ENCODE measurements around the gene SH2D3A. TPM values are rescaled to one million over a fixed set of nuclear protein-coding genes. Genes with fewer than 3 reads are reported as not detected.
A peak's percentile ranks its signal among the peaks of the same experiment; 100 is the strongest.

SH2D3A gene
- total RNA-seq, 4 donors from 2014 or later, result 41.4 to 127 (median 55.5) TPM

- Histone ChIP-seq H3K36me3 (no peaks in the 10 kb centered on the region), H3K27ac (peak overlapping the region; percentile 26 to 43 (median 38)), H3K4me3 (no peak overlapping the region), H3K9me3 (no peaks in the 10 kb centered on the region), H3K4me1 (peaks cover 0 to 15% (median 0%) of the 10 kb centered on the region in 4 donors), H3K27me3 (no peaks in the 10 kb centered on the region)
- in situ Hi-C loops (cut with MboI; ENCODE audit: low pct_ligation_motif_present in 1 of 4, low pct_unique_long_range_greater_than_20kb in 1 of 4, low sequenced_read_pairs in 3 of 4) (loop anchor here in 1 of 4 donors (25.0 kb wide), 1 partner anchor 139 kb away; no protein-coding TSS in a partner anchor), intact Hi-C loops (cut with DNase I; ENCODE audit: low total_unique reads) (no loop called here)
- no peak for TF ChIP-seq POLR2A (IDR thresholded peaks at IDR 0.05)
- TF ChIP-seq POLR2AphosphoS5 (IDR thresholded peaks at IDR 0.05), result no peak
- DNase-seq, result no peak
- WGBS, 2 donors (ENCODE audit: low coverage in 1 of 2), result 44% methylated on average over 13 of the region's 13 CpGs; no CpG with 5 or more reads in 1 of the 2 donors
Observed at GRCh38 chr19:6723108-6723618, 44.1 kb downstream of the SH2D3A start.

GRCh38 chr19:6721773-6722172, 45.5 kb downstream of the SH2D3A start:
- DNase-seq, result no peak
- Histone ChIP-seq H3K9me3 (no peaks in the 10 kb centered on the region), H3K4me1 (peaks cover 0 to 15% (median 0%) of the 10 kb centered on the region in 4 donors), H3K36me3 (no peaks in the 10 kb centered on the region), H3K4me3 (no peak overlapping the region), H3K27me3 (no peaks in the 10 kb centered on the region), H3K27ac (peak overlapping the region in 1 of 4 donors; percentile 62)
- in situ Hi-C loops (cut with MboI; ENCODE audit: low pct_ligation_motif_present in 1 of 4, low pct_unique_long_range_greater_than_20kb in 1 of 4, low sequenced_read_pairs in 3 of 4) (loop anchor here in 1 of 4 donors (25.0 kb wide), 1 partner anchor 141 kb away; no protein-coding TSS in a partner anchor), intact Hi-C loops (cut with DNase I; ENCODE audit: low total_unique reads) (no loop called here)
- TF ChIP-seq POLR2A (IDR thresholded peaks at IDR 0.05), result no peak
- TF ChIP-seq POLR2AphosphoS5 (IDR thresholded peaks at IDR 0.05), result no peak
- no peak for TF ChIP-seq CTCF (IDR thresholded peaks at IDR 0.05)
- TF ChIP-seq EP300 (IDR thresholded peaks at IDR 0.05; ENCODE audit: low read depth), result no peak
- WGBS, 2 donors (ENCODE audit: low coverage in 1 of 2), result 41 to 57% methylated on average over 3 to 5 of the region's 5 CpGs

- Histone ChIP-seq H3K9me3 (no peaks in the 10 kb centered on the region), H3K27me3 (no peaks in the 10 kb centered on the region), H3K27ac (peak overlapping the region in 2 of 4 donors; percentile 41 to 62), H3K4me1 (peaks cover 0 to 15% (median 0%) of the 10 kb centered on the region in 4 donors), H3K36me3 (no peaks in the 10 kb centered on the region), H3K4me3 (no peak overlapping the region)
- intact Hi-C loops (cut with DNase I; ENCODE audit: low total_unique reads), result no loop called here
- no peak for DNase-seq
- in situ Hi-C loops (cut with MboI; ENCODE audit: low pct_ligation_motif_present in 1 of 4, low pct_unique_long_range_greater_than_20kb in 1 of 4, low sequenced_read_pairs in 3 of 4), result loop anchor here in 1 of 4 donors (25.0 kb wide), 1 partner anchor 141 kb away; no protein-coding TSS in a partner anchor
- no peak for TF ChIP-seq POLR2AphosphoS5 (IDR thresholded peaks at IDR 0.05)
- no peak for TF ChIP-seq CTCF (IDR thresholded peaks at IDR 0.05)
- TF ChIP-seq EP300 (IDR thresholded peaks at IDR 0.05; ENCODE audit: low read depth), result no peak
- TF ChIP-seq POLR2A (IDR thresholded peaks at IDR 0.05), result no peak
Observed at GRCh38 chr19:6721138-6721474, 46.1 kb downstream of the SH2D3A start.

- Histone ChIP-seq H3K27ac (peak within 1 kb of the TSS in 2 of 4 donors; percentile 41 to 62), H3K36me3 (no peaks in the 10 kb centered on the region), H3K4me1 (peaks cover 0 to 15% (median 0%) of the 10 kb centered on the region in 4 donors), H3K27me3 (no peaks in the 10 kb centered on the region), H3K9me3 (no peaks in the 10 kb centered on the region), H3K4me3 (no peak within 1 kb of the TSS)
- 78% methylated on average over 4 of the region's 4 CpGs; no CpG with 5 or more reads in 1 of the 2 donors for WGBS, 2 donors (ENCODE audit: low coverage in 1 of 2)
- intact Hi-C loops (cut with DNase I; ENCODE audit: low total_unique reads) (no loop called here), in situ Hi-C loops (cut with MboI; ENCODE audit: low pct_ligation_motif_present in 1 of 4, low pct_unique_long_range_greater_than_20kb in 1 of 4, low sequenced_read_pairs in 3 of 4) (loop anchor here in 1 of 4 donors (25.0 kb wide), 1 partner anchor 142 kb away; no protein-coding TSS in a partner anchor)
- no peak for TF ChIP-seq EP300 (IDR thresholded peaks at IDR 0.05; ENCODE audit: low read depth)
- TF ChIP-seq POLR2A (IDR thresholded peaks at IDR 0.05), result peak; percentile 20
- no peak for TF ChIP-seq CTCF (IDR thresholded peaks at IDR 0.05)
- peak in 1 of 3 donors; percentile 16 for TF ChIP-seq POLR2AphosphoS5 (IDR thresholded peaks at IDR 0.05)
- no peak for DNase-seq
Observed at GRCh38 chr19:6720369-6721137, 46.7 kb downstream of the SH2D3A start, which contains the start of gene C3. TSS of gene C3 (minus strand) at chr19:6720650. CDS start at chr19:6720589, 61 bp downstream.
